Measurements from ENCODE around the gene SIM1. TPM values are rescaled to one million over a fixed set of nuclear protein-coding genes. Genes with fewer than 3 reads are reported as not detected.
"Not testable (repeated sequence)": the region's sequence is repeated elsewhere in the genome, so short reads cannot be mapped to it uniquely, and the experiment has no call there.

SIM1 gene
- polyA plus RNA-seq, 1 donor: 0.03 TPM

GRCh38 chr6:100372326-100373091 lies 92.2 kb downstream of the SIM1 start:
- Histone ChIP-seq H3K27ac (ENCODE audit: low read length) (no peak overlapping the region), H3K27me3 (ENCODE audit: control insufficient read depth, insufficient read depth, low read length) (peaks cover 3% of the 10 kb centered on the region), H3K4me1 (ENCODE audit: control insufficient read depth, insufficient read depth, low read length) (no peaks in the 10 kb centered on the region), H3K9me3 (ENCODE audit: control insufficient read depth, low read depth, low read length) (no peaks in the 10 kb centered on the region), H3K4me3 (ENCODE audit: low read length) (no peak overlapping the region), H3K36me3 (ENCODE audit: control insufficient read depth, insufficient read depth, low read length) (no peaks in the 10 kb centered on the region)
- DNase-seq: no peak
- no CpG with 5 or more reads among the region's 11 CpGs for WGBS (ENCODE audit: insufficient coverage, low lambda C conversion rate)

GRCh38 chr6:100371591-100371990 lies 93.1 kb downstream of the SIM1 start:
- peaks cover 3% of the 10 kb centered on the region for H3K27me3 ChIP-seq (ENCODE audit: control insufficient read depth, insufficient read depth, low read length)
- 100% methylated on average over 1 of the region's 4 CpGs for WGBS (ENCODE audit: insufficient coverage, low lambda C conversion rate)
- no peaks in the 10 kb centered on the region for H3K9me3 ChIP-seq (ENCODE audit: control insufficient read depth, low read depth, low read length)
- no peak overlapping the region for H3K27ac ChIP-seq (ENCODE audit: low read length)
- H3K4me1 ChIP-seq (ENCODE audit: control insufficient read depth, insufficient read depth, low read length): no peaks in the 10 kb centered on the region
- no peaks in the 10 kb centered on the region for H3K36me3 ChIP-seq (ENCODE audit: control insufficient read depth, insufficient read depth, low read length)
- no peak overlapping the region for H3K4me3 ChIP-seq (ENCODE audit: low read length)
- no peak for DNase-seq

DNA sequence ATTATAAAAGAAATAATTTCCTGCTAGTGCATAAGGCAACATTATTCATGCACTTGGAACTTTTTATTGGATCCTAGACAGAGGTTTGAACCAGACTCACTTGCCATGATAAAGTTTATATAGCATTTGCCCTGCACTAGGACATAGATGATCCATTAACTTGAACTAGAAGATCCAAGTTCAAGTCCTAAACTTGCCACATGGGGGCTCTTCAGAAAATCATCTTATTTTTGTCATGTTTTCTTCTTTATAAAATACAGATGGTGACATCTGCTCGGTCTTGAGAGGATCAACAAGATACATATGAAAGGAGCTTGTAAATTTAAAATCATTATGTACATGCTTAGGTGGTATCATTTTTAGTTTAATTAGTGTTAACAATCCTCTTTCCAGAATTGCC lies 94.5 kb downstream of the SIM1 start:
- no peak for DNase-seq
- H3K4me1 ChIP-seq (ENCODE audit: control insufficient read depth, insufficient read depth, low read length): no peaks in the 10 kb centered on the region
- no peak overlapping the region for H3K4me3 ChIP-seq (ENCODE audit: low read length)
- no peaks in the 10 kb centered on the region for H3K9me3 ChIP-seq (ENCODE audit: control insufficient read depth, low read depth, low read length)
- H3K36me3 ChIP-seq (ENCODE audit: control insufficient read depth, insufficient read depth, low read length): no peaks in the 10 kb centered on the region
- no CpG with 5 or more reads among the region's 1 CpG for WGBS (ENCODE audit: insufficient coverage, low lambda C conversion rate)
- H3K27me3 ChIP-seq (ENCODE audit: control insufficient read depth, insufficient read depth, low read length): peaks cover 3% of the 10 kb centered on the region
- H3K27ac ChIP-seq (ENCODE audit: low read length): no peak overlapping the region

- Histone ChIP-seq H3K4me1 (ENCODE audit: control insufficient read depth, insufficient read depth, low read length) (no peaks in the 10 kb centered on the region), H3K9me3 (ENCODE audit: control insufficient read depth, low read depth, low read length) (no peaks in the 10 kb centered on the region), H3K27me3 (ENCODE audit: control insufficient read depth, insufficient read depth, low read length) (peaks cover 3% of the 10 kb centered on the region), H3K36me3 (ENCODE audit: control insufficient read depth, insufficient read depth, low read length) (no peaks in the 10 kb centered on the region), H3K4me3 (ENCODE audit: low read length) (no peak overlapping the region), H3K27ac (ENCODE audit: low read length) (no peak overlapping the region)
- WGBS (ENCODE audit: insufficient coverage, low lambda C conversion rate): 80% methylated on average over 1 of the region's 5 CpGs
- DNase-seq: peak; percentile 9 to 42
Observed at GRCh38 chr6:100366419-100366818, 98.3 kb downstream of the SIM1 start.

DNA sequence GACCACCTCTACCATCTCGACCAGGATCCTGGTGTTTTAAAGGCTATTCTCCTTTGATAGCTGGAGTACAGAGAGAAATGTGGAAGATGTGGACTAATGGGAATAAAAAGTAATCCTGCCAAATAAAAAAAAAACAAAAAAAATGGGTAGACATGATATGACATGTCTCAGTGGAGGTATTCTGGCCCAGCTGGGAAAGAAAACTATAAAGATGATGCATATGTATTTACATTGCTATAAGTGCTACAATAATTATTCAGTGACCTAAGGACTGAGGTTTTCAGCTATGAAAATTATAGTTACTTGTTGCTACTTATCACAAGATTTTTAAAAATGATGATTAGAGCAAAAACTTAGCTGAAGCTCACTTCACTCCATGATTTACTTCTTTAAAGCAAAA lies 101.1 kb downstream of the SIM1 start:
- no CpG with 5 or more reads among the region's 1 CpG for WGBS (ENCODE audit: insufficient coverage, low lambda C conversion rate)
- Histone ChIP-seq H3K27ac (ENCODE audit: low read length) (no peak overlapping the region), H3K9me3 (ENCODE audit: control insufficient read depth, low read depth, low read length) (no peaks in the 10 kb centered on the region), H3K36me3 (ENCODE audit: control insufficient read depth, insufficient read depth, low read length) (no peaks in the 10 kb centered on the region), H3K27me3 (ENCODE audit: control insufficient read depth, insufficient read depth, low read length) (peaks cover 3% of the 10 kb centered on the region), H3K4me1 (ENCODE audit: control insufficient read depth, insufficient read depth, low read length) (no peaks in the 10 kb centered on the region), H3K4me3 (ENCODE audit: low read length) (no peak overlapping the region)
- DNase-seq: no peak

- DNase-seq; H3K27me3 ChIP-seq (ENCODE audit: control insufficient read depth, insufficient read depth, low read length); H3K4me1 ChIP-seq (ENCODE audit: control insufficient read depth, insufficient read depth, low read length); H3K4me3 ChIP-seq (ENCODE audit: low read length); H3K27ac ChIP-seq (ENCODE audit: low read length); H3K36me3 ChIP-seq (ENCODE audit: control insufficient read depth, insufficient read depth, low read length); H3K9me3 ChIP-seq (ENCODE audit: control insufficient read depth, low read depth, low read length): not testable (repeated sequence)
- WGBS (ENCODE audit: insufficient coverage, low lambda C conversion rate): no CpG with 5 or more reads among the region's 35 CpGs
Observed at GRCh38 chr6:100354736-100355641, 109.7 kb downstream of the SIM1 start.

DNA sequence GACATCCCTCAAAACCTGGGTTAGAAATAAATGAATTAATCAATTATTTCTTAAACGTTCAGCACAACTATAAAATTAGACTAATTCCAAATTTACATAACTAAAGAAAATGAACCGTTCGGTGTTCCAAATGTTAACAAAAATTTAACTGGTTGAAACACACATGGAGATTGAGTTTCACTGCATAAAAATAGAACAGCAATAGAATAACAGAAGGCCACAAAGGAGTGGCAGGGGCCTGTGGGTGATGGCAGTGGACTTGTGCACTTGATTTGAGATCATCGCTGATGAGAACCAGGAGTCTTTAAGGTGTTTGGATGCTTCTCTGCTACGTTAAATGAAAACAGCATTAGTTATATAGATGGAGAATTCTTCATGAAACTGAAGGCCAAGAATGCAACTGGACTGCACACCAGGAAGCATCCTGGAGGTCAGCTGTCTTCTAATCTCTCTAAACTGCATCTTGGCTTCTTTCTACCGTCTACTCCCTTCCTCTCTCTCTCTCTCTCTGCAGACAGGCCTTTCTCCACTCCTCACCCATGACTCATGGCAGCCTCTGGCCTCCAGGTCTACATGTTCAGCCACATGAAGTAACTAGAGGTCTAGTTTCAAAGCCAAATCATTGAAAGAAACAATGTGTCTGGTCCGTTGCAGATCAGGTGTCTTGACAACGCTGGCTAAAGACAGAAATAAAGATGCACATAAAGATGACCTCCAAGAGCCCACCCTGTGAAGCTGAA lies 111.3 kb downstream of the SIM1 start:
- Histone ChIP-seq H3K4me3 (ENCODE audit: low read length) (no peak overlapping the region), H3K27me3 (ENCODE audit: control insufficient read depth, insufficient read depth, low read length) (no peaks in the 10 kb centered on the region), H3K4me1 (ENCODE audit: control insufficient read depth, insufficient read depth, low read length) (no peaks in the 10 kb centered on the region), H3K9me3 (ENCODE audit: control insufficient read depth, low read depth, low read length) (no peaks in the 10 kb centered on the region), H3K27ac (ENCODE audit: low read length) (no peak overlapping the region), H3K36me3 (ENCODE audit: control insufficient read depth, insufficient read depth, low read length) (no peaks in the 10 kb centered on the region)
- 92% methylated on average over 4 of the region's 8 CpGs for WGBS (ENCODE audit: insufficient coverage, low lambda C conversion rate)
- no peak for DNase-seq

GRCh38 chr6:100350139-100350538 lies 114.6 kb downstream of the SIM1 start:
- no peaks in the 10 kb centered on the region for H3K9me3 ChIP-seq (ENCODE audit: control insufficient read depth, low read depth, low read length)
- H3K4me3 ChIP-seq (ENCODE audit: low read length): no peak overlapping the region
- no peaks in the 10 kb centered on the region for H3K36me3 ChIP-seq (ENCODE audit: control insufficient read depth, insufficient read depth, low read length)
- H3K4me1 ChIP-seq (ENCODE audit: control insufficient read depth, insufficient read depth, low read length): no peaks in the 10 kb centered on the region
- no peak overlapping the region for H3K27ac ChIP-seq (ENCODE audit: low read length)
- DNase-seq: no peak
- no peaks in the 10 kb centered on the region for H3K27me3 ChIP-seq (ENCODE audit: control insufficient read depth, insufficient read depth, low read length)

DNA sequence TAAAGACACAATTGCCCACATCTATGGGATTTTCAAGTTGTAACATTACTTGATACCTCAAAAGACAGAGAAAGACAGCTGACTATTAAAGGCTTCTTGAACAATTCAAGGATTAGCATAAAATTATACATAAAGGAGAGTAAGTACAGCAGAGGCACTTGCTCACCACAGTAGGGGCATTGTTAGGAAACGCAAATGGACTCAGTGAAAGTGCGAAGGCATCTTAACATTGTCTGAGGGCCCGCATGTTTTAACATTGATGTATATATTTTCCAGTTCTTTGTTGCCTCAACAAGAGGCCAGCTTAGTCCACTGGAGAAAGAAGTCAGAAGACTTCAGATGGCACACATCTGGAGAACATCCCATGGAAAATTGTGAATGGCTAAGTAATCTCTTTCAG lies 115.4 kb downstream of the SIM1 start:
- no peak for DNase-seq
- H3K27me3 ChIP-seq (ENCODE audit: control insufficient read depth, insufficient read depth, low read length): no peaks in the 10 kb centered on the region
- no peak overlapping the region for H3K27ac ChIP-seq (ENCODE audit: low read length)
- WGBS (ENCODE audit: insufficient coverage, low lambda C conversion rate): no CpG with 5 or more reads among the region's 3 CpGs
- no peak overlapping the region for H3K4me3 ChIP-seq (ENCODE audit: low read length)
- no peaks in the 10 kb centered on the region for H3K36me3 ChIP-seq (ENCODE audit: control insufficient read depth, insufficient read depth, low read length)
- H3K4me1 ChIP-seq (ENCODE audit: control insufficient read depth, insufficient read depth, low read length): no peaks in the 10 kb centered on the region
- H3K9me3 ChIP-seq (ENCODE audit: control insufficient read depth, low read depth, low read length): no peaks in the 10 kb centered on the region

DNA sequence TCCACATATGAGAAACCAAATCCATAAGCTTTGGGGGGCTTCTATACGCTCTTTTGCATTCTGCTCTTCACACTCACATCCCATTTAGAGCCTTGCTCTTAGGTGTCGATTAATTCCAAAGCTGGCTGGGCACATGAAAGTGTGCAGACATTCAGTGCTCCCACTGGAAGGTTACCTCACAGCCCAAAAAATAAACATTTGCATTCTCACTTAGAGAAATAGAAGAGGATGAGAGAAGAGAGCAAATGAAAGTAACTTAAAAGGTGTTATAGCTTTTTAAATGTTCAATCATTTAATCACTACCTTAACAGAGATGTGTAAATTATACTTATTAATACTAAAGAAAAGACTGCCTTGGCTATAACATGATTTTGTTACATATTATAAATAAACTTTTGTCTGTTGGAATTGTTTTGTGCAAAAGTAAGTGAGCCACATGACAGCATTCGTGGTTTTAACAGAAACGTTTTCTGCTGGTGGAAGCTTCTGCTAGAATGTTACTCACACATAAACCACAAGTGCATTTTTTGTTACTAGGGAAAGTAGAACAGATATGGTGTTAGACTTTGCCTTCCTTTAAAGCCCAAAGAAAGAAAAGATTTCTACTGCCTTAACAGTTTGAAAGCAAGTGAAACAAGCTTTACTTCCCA lies 116.7 kb downstream of the SIM1 start:
- Histone ChIP-seq H3K4me3 (ENCODE audit: low read length) (no peak overlapping the region), H3K36me3 (ENCODE audit: control insufficient read depth, insufficient read depth, low read length) (no peaks in the 10 kb centered on the region), H3K9me3 (ENCODE audit: control insufficient read depth, low read depth, low read length) (no peaks in the 10 kb centered on the region), H3K27ac (ENCODE audit: low read length) (no peak overlapping the region), H3K4me1 (ENCODE audit: control insufficient read depth, insufficient read depth, low read length) (no peaks in the 10 kb centered on the region), H3K27me3 (ENCODE audit: control insufficient read depth, insufficient read depth, low read length) (no peaks in the 10 kb centered on the region)
- no peak for DNase-seq
- no CpG with 5 or more reads among the region's 4 CpGs for WGBS (ENCODE audit: insufficient coverage, low lambda C conversion rate)
